Erythroblast (primary cell): ENCODE data around the gene POLR2B.

Source experiments
- GATA1 ChIP-seq: IDR thresholded peaks from 2 replicates; pipeline ENCODE4 v1.6.1; 2011; ENCODE audit warnings: low read depth, mild to moderate bottlenecking, control low read depth, low read length, moderate library complexity
- POLR2A ChIP-seq: IDR thresholded peaks from 2 replicates; pipeline ENCODE4 v1.6.1; 2011; ENCODE audit warnings: mild to moderate bottlenecking, low read length

GRCh38 chr4:56986192-56986591 lies 7.5 kb downstream of the POLR2B start:
- TF ChIP-seq POLR2A (no peak), GATA1 (no peak)
